GM12864 (cell line): Measurements from ENCODE around the gene PRLR.
A peak's percentile ranks its signal among the peaks of the same experiment; 100 is the strongest.

Experiments used
- DNase-seq: peaks from one replicate; pipeline ENCODE4 v3.0.0-alpha.2; 2011; ENCODE audit warnings: low read depth
- H3K4me3 ChIP-seq: 2 replicates; pipeline ENCODE4 v1.5.1; 2011; ENCODE audit warnings: mild to moderate bottlenecking, low read depth, low read length, control low read depth
- CTCF ChIP-seq: IDR thresholded peaks from 2 replicates; pipeline ENCODE4 v1.5.1; 2011; ENCODE audit warnings: low read depth, mild to moderate bottlenecking, moderate library complexity, low read length, control low read depth, inconsistent platforms; ENCODE audit errors: missing control alignments

PRLR gene

GRCh38 chr5:35230038-35230611 lies at the start of gene PRLR:
PRLR (minus strand) TSS chr5:35230487; CDS start chr5:35089620, 140,867 bp downstream.
- DNase-seq: no peak
- no peak for TF ChIP-seq CTCF
- peak within 1 kb of the TSS; percentile 1; the same call in 1 of the 2 replicates for H3K4me3 ChIP-seq

- no peak for DNase-seq
- TF ChIP-seq CTCF: no peak
- no peak overlapping the region for H3K4me3 ChIP-seq
Measured at GRCh38 chr5:35274839-35275509, 44.7 kb upstream of the PRLR start.

- no peak for TF ChIP-seq CTCF
- no peak overlapping the region for H3K4me3 ChIP-seq
- no peak for DNase-seq
Measured at GRCh38 chr5:35269006-35269405, 38.7 kb upstream of the PRLR start.

- TF ChIP-seq CTCF: no peak
- DNase-seq: no peak
Measured at GRCh38 chr5:35266276-35266675, 36.0 kb upstream of the PRLR start.

GRCh38 chr5:35264509-35264908 lies 34.2 kb upstream of the PRLR start:
- TF ChIP-seq CTCF: no peak
- DNase-seq: no peak
- H3K4me3 ChIP-seq: no peak overlapping the region

More at GRCh38 chr5:35266276-35266675, 36.0 kb upstream of the PRLR start:
- H3K4me3 ChIP-seq: no peak overlapping the region

- no peak overlapping the region for H3K4me3 ChIP-seq
- no peak for DNase-seq
- TF ChIP-seq CTCF: no peak
Measured at GRCh38 chr5:35263266-35263877, 33.1 kb upstream of the PRLR start.
